Ishikawa (cell line): ENCODE results near the gene TSPAN31.

Experiments
- CEBPB ChIP-seq: IDR thresholded peaks from 2 replicates; pipeline ENCODE4 v1.6.1; 2012
- CREB1 ChIP-seq: IDR thresholded peaks from 2 replicates; pipeline ENCODE4 v1.6.1; 2012; ENCODE audit warnings: low read depth
- EGR1 ChIP-seq: IDR thresholded peaks from 2 replicates; pipeline ENCODE4 v1.6.1; 2012
- EP300 ChIP-seq: IDR thresholded peaks from 2 replicates; pipeline ENCODE4 v1.6.1; 2012; ENCODE audit warnings: borderline replicate concordance
- FOXM1 ChIP-seq: IDR thresholded peaks from 2 replicates; pipeline ENCODE4 v1.6.1; 2012; ENCODE audit warnings: low read depth, borderline replicate concordance
- NFIC ChIP-seq: IDR thresholded peaks from 2 replicates; pipeline ENCODE4 v1.6.1; 2012
- RAD21 ChIP-seq: IDR thresholded peaks from 2 replicates; pipeline ENCODE4 v1.6.1; 2012; ENCODE audit warnings: low read depth
- TAF1 ChIP-seq: IDR thresholded peaks from 2 replicates; pipeline ENCODE4 v1.6.1; 2012; ENCODE audit warnings: low read depth, mild to moderate bottlenecking
- TCF12 ChIP-seq: IDR thresholded peaks from 2 replicates; pipeline ENCODE4 v1.6.1; 2012; ENCODE audit warnings: low read depth
- TEAD4 ChIP-seq: IDR thresholded peaks from 2 replicates; pipeline ENCODE4 v1.6.1; 2012
- YY1 ChIP-seq: IDR thresholded peaks from 2 replicates; pipeline ENCODE4 v1.6.1; 2012; ENCODE audit warnings: low read depth
- ZBTB7A ChIP-seq: IDR thresholded peaks from 2 replicates; pipeline ENCODE4 v1.6.1; 2012; ENCODE audit warnings: low read depth
- TF ChIP-seq, protein P1 (sequence below): IDR thresholded peaks from 2 replicates; pipeline ENCODE4 v1.6.1; 2012
- TF ChIP-seq, protein P2 (sequence below): IDR thresholded peaks from 2 replicates; pipeline ENCODE4 v1.6.1; 2012; ENCODE audit warnings: low read depth, mild to moderate bottlenecking
- TF ChIP-seq, protein P3 (sequence below): IDR thresholded peaks from 2 replicates; pipeline ENCODE4 v1.6.1; 2012

Gene TSPAN31

DNA sequence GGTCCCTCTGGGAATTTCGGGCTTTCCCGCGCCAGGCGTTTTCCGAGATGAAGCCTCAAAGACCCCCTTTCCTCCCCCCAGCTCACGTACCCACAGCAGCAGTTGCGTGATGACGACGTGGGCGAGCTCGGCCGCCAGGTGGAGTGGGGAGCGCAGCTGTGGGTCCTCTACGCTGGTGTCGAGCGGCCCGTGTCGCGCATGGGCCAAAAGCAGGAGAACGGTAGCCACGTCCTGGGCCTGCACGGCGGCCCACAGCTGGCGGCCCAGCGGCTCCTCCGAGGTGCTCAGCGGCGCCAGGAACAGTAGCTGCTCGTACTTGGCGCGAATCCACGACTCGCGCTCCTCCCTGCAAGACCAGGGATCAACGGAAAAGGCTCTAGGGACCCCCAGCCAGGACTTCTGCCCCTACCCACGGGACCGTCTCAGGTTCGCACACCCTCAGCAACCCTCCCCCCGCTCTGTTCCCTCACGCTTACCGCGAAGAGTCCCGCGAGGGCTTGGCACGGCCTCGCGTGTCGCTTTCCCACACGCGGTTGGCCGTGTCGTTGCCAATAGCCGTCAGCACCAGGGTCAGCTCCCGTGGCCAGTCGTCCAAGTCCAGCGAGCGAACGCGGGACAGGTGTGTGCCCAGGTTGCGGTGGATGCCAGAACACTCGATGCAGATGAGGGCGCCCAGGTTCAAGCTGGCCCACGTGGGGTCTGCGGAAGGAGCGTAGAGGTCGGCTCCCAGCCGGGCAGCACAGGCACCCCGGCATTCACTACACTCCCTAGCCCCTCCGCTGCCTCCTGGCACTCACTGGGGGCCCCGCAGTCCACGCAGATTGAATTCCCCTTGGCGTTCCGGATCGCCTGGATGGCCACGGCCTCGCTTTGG, 17.7 kb upstream of the TSPAN31 start:
- TF ChIP-seq, protein P1, sequence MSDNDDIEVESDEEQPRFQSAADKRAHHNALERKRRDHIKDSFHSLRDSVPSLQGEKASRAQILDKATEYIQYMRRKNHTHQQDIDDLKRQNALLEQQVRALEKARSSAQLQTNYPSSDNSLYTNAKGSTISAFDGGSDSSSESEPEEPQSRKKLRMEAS: peak; percentile 92
- 0 out of 2 replicates have a peak, but pooled peaks have one; percentile 4 for TF ChIP-seq YY1
- TF ChIP-seq RAD21: no peak
- no peak for TF ChIP-seq TAF1
- peak; percentile 91 for TF ChIP-seq NFIC
- TF ChIP-seq, protein P2, sequence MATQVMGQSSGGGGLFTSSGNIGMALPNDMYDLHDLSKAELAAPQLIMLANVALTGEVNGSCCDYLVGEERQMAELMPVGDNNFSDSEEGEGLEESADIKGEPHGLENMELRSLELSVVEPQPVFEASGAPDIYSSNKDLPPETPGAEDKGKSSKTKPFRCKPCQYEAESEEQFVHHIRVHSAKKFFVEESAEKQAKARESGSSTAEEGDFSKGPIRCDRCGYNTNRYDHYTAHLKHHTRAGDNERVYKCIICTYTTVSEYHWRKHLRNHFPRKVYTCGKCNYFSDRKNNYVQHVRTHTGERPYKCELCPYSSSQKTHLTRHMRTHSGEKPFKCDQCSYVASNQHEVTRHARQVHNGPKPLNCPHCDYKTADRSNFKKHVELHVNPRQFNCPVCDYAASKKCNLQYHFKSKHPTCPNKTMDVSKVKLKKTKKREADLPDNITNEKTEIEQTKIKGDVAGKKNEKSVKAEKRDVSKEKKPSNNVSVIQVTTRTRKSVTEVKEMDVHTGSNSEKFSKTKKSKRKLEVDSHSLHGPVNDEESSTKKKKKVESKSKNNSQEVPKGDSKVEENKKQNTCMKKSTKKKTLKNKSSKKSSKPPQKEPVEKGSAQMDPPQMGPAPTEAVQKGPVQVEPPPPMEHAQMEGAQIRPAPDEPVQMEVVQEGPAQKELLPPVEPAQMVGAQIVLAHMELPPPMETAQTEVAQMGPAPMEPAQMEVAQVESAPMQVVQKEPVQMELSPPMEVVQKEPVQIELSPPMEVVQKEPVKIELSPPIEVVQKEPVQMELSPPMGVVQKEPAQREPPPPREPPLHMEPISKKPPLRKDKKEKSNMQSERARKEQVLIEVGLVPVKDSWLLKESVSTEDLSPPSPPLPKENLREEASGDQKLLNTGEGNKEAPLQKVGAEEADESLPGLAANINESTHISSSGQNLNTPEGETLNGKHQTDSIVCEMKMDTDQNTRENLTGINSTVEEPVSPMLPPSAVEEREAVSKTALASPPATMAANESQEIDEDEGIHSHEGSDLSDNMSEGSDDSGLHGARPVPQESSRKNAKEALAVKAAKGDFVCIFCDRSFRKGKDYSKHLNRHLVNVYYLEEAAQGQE: peak; percentile 86
- no peak for TF ChIP-seq CEBPB
- TF ChIP-seq TEAD4: 0 out of 2 replicates have a peak, but pooled peaks have one; percentile 11
- TF ChIP-seq EP300: no peak
- peak; percentile 13; the same call in 1 of the 2 replicates for TF ChIP-seq TCF12

DNA sequence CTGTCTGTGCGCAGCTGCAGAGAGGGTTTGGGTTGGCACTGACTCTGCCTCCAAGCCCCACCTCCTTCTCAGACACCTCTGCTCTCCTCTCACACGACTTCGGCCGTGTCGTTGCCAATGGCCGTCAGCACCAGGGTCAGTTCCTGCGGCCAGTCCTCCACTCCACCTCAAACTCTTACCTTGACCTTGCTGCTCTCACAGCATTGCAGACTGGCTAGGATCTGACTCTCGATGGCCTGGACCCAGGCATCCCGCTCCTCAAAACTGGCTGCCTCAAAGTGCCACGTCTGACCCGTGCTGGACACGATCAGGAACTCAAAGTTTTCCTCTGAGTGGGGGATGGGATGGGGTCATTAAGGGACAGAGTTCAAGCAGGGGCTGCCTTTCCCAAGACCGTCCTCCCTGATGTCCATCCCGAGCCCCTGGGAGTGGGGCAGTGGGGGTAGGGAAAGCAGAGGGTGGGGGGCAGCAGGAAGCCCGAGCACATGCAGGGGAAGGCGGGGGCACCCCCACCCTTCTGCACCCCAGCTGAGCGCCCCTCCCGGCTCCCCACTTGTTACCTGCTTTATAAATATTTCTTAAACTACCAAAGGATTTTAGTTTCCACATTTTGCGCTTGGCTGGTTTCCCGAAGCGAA, 17.0 kb upstream of the TSPAN31 start:
- peak; percentile 85 for TF ChIP-seq YY1
- TF ChIP-seq RAD21: no peak; the same call in 1 of the 2 replicates
- no peak for TF ChIP-seq CREB1
- no peak for TF ChIP-seq TEAD4
- TF ChIP-seq, protein P2: peak; percentile 81
- TF ChIP-seq, protein P1: no peak
- TF ChIP-seq EP300: no peak
- TF ChIP-seq, protein P3, sequence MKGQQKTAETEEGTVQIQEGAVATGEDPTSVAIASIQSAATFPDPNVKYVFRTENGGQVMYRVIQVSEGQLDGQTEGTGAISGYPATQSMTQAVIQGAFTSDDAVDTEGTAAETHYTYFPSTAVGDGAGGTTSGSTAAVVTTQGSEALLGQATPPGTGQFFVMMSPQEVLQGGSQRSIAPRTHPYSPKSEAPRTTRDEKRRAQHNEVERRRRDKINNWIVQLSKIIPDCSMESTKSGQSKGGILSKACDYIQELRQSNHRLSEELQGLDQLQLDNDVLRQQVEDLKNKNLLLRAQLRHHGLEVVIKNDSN: no peak
- TF ChIP-seq CEBPB: no peak
- no peak for TF ChIP-seq ZBTB7A
- 0 out of 2 replicates have a peak, but pooled peaks have one; percentile 23 for TF ChIP-seq TAF1
- no peak for TF ChIP-seq TCF12
- TF ChIP-seq NFIC: no peak
- no peak for TF ChIP-seq FOXM1

DNA sequence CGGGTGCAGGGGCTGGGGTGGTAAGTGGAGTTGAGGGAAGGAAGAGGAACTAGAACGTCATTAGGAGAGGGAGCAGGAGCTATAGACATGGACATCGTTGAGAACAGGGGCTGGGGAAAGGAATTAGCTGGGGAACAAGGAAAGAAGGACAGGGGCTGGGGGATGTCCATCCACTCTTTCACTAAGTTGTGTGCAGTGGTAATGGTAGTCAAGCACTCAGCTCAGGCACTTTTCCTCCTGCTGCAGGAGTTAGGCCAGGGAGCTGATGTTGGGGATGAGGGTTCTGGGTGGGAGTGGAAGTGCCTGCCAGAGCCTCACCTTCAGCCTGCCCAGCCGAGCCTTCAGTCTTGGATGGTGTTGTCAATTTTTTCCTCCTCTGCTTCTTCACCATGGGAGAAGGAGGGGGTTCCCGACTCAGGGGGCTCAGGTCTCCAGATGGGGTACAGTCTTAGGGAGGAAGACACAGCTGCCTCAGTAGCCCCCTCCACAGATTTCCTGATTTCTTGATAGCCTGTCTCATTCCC, 15.5 kb upstream of the TSPAN31 start:
- TF ChIP-seq, protein P1: no peak
- TF ChIP-seq CREB1 (no peak), TAF1 (no peak), CEBPB (no peak), FOXM1 (no peak), EGR1 (no peak), ZBTB7A (no peak), EP300 (no peak), TCF12 (no peak), YY1 (no peak)
- TF ChIP-seq, protein P2: no peak
